A549 (cell line): ENCODE results near the gene ZPR1. TPM values are rescaled to one million over a fixed set of nuclear protein-coding genes. Genes with fewer than 3 reads are reported as not detected.
A peak's percentile ranks its signal among the peaks of the same experiment; 100 is the strongest.
"Not testable (repeated sequence)": the region's sequence is repeated elsewhere in the genome, so short reads cannot be mapped to it uniquely, and the experiment has no call there.

Experiments
- ATAC-seq, 2 experiments: fragments of 200-7000 bp in 1 of 2; fragments of >200 bp in 1 of 2; cut with Nextera tagmentation in 1 of 2; cut with Tn5 transposase in 1 of 2; 3 replicates each; pipeline versions ENCODE4 v1.8.0 to v1.9.1; 2018 to 2020; ENCODE audit warnings: mild to moderate bottlenecking in 1 of 2, moderate library complexity in 1 of 2
- CTCF ChIA-PET: fragments of 300-600 bp; sonication (Branson Sonifier 250); formaldehyde crosslinking; extraction: SDS; loops from one replicate; lab custom pipeline; 2021; ENCODE audit warnings: antibody characterized with exemption, inconsistent platforms; lab: Yijun Ruan, JAX
- POLR2A ChIA-PET: fragments of 350-600 bp; formaldehyde crosslinking; extraction: SDS; loops from one replicate; lab custom pipeline; 2021; ENCODE audit warnings: antibody characterized with exemption, inconsistent platforms; lab: Yijun Ruan, JAX
- DNase-seq, 2 experiments: peaks; one replicate each; pipeline versions ENCODE4 v3.0.0 to v3.0.0-alpha.2; 2011 to 2016; ENCODE audit warnings: low read depth in 1 of 2, low spot score in 1 of 2
- FAIRE-seq: peaks from 2 replicates; lab custom pipeline; 2011; peaks lifted over from hg19 to GRCh38; lab: Jason Lieb, UNC
- H3K27ac ChIP-seq, 2 experiments: fragments of >200 bp; sonication (Bioruptor Twin); formaldehyde crosslinking; 3 replicates each; pipeline ENCODE4 v1.5.1; 2016 to 2017
- H3K4me1 ChIP-seq: fragments of >200 bp; sonication (Bioruptor Twin); formaldehyde crosslinking; 3 replicates; pipeline ENCODE4 v1.6.1; 2016
- H3K4me2 ChIP-seq: fragments of >200 bp; sonication (Bioruptor Twin); formaldehyde crosslinking; 3 replicates; pipeline ENCODE4 v1.6.1; 2016
- H3K4me3 ChIP-seq: fragments of >200 bp; sonication (Bioruptor Twin); formaldehyde crosslinking; 3 replicates; pipeline ENCODE4 v1.5.1; 2016
- H3K9me3 ChIP-seq: fragments of >200 bp; sonication (Bioruptor Twin); formaldehyde crosslinking; 3 replicates; pipeline ENCODE4 v1.6.1; 2016
- CBX8 ChIP-seq: fragments of 200-600 bp; sonication (generic); IDR thresholded peaks from 2 replicates; pipeline ENCODE4 v1.6.1; 2016
- CHD2 ChIP-seq: fragments of 150-350 bp; IDR thresholded peaks from 2 replicates; pipeline ENCODE4 v1.6.1; 2014; ENCODE audit warnings: low read length; ENCODE audit not compliant: partially characterized antibody
- CHD4 ChIP-seq: fragments of 200-600 bp; sonication (generic); IDR thresholded peaks from 2 replicates; pipeline ENCODE4 v1.6.1; 2016; ENCODE audit warnings: antibody characterized with exemption, mild to moderate bottlenecking, borderline replicate concordance
- EHF ChIP-seq: fragments of 250-450 bp; sonication (Bioruptor Pico); IDR thresholded peaks from 2 replicates; pipeline ENCODE4 v1.5.0; 2020; ENCODE audit warnings: mild to moderate bottlenecking
- EP300 ChIP-seq, 2 experiments: fragments of >200 bp; sonication (Bioruptor Twin); formaldehyde crosslinking; IDR thresholded peaks; 2 replicates in 1 of 2; 3 replicates in 1 of 2; pipeline ENCODE4 v1.6.1; 2016 to 2017
- GATA3 ChIP-seq: IDR thresholded peaks from 2 replicates; pipeline ENCODE4 v1.6.1; 2012; ENCODE audit warnings: borderline replicate concordance
- JUN ChIP-seq, 2 experiments: fragments of >200 bp; sonication (Bioruptor Twin); formaldehyde crosslinking; IDR thresholded peaks; 2 replicates in 1 of 2; 3 replicates in 1 of 2; pipeline ENCODE4 v1.6.1; 2016 to 2017
- MAFK ChIP-seq: fragments of 450-650 bp; IDR thresholded peaks from 2 replicates; pipeline ENCODE4 v1.6.1; 2014; ENCODE audit not compliant: partially characterized antibody
- MAZ ChIP-seq: fragments of 150-350 bp; IDR thresholded peaks from 2 replicates; pipeline ENCODE4 v1.6.1; 2014; ENCODE audit warnings: antibody characterized with exemption, low read depth, low read length, borderline replicate concordance
- NFE2L2 ChIP-seq: fragments of 150-350 bp; conservative IDR thresholded peaks from 2 replicates; pipeline ENCODE4 v1.6.1; 2014; ENCODE audit warnings: low read length
- NPAS2 ChIP-seq: fragments of 250-450 bp; sonication (Bioruptor Pico); IDR thresholded peaks from 2 replicates; pipeline ENCODE4 v1.8.0; 2022; ENCODE audit warnings: mild to moderate bottlenecking, moderate library complexity, borderline replicate concordance
- RAD21 ChIP-seq, 2 experiments: fragments of >200 bp in 1 of 2; sonication (Bioruptor Twin) in 1 of 2; formaldehyde crosslinking in 1 of 2; IDR thresholded peaks in 1 of 2; conservative IDR thresholded peaks in 1 of 2; 2 replicates in 1 of 2; 3 replicates in 1 of 2; pipeline ENCODE4 v1.6.1; 2012 to 2018; ENCODE audit warnings: inconsistent platforms in 1 of 2
- RFX5 ChIP-seq: fragments of 450-650 bp; IDR thresholded peaks from 2 replicates; pipeline ENCODE4 v1.7.1; 2014; ENCODE audit warnings: antibody characterized with exemption, mild to moderate bottlenecking, moderate library complexity
- RNF2 ChIP-seq: fragments of 200-600 bp; sonication (generic); IDR thresholded peaks from 2 replicates; pipeline ENCODE4 v1.6.1; 2016; ENCODE audit warnings: low read depth, mild to moderate bottlenecking, antibody characterized with exemption, moderate library complexity, borderline replicate concordance
- TFCP2L1 ChIP-seq: fragments of 250-450 bp; sonication (Bioruptor Pico); IDR thresholded peaks from 2 replicates; pipeline ENCODE4 v1.5.0; 2021; ENCODE audit warnings: mild to moderate bottlenecking
- TP53 ChIP-seq: fragments of 250-450 bp; sonication (Bioruptor Pico); IDR thresholded peaks from 2 replicates; pipeline ENCODE4 v1.5.0; 2021; ENCODE audit warnings: mild to moderate bottlenecking, moderate library complexity
- ZC3H11A ChIP-seq: fragments of 450-650 bp; IDR thresholded peaks from 2 replicates; pipeline ENCODE4 v1.6.1; 2014; ENCODE audit warnings: antibody characterized with exemption, mild to moderate bottlenecking
- ZSCAN20 ChIP-seq: fragments of 250-450 bp; sonication (Bioruptor Pico); IDR thresholded peaks from 2 replicates; pipeline ENCODE4 v1.8.0; 2022; ENCODE audit warnings: mild to moderate bottlenecking, moderate library complexity
- WGBS: methylation state at CpG from one replicate; pipeline ENCODE4 v1.1.6; 2017; ENCODE audit errors: missing lambda C conversion rate; 5-methylcytosine and 5-hydroxymethylcytosine counted together
- polyA plus RNA-seq, 4 experiments: library from polyadenylated mRNA; depleted of rRNA in 3 of 4; stranded (reverse); fragments of >200 nt; fragmentation: RNase III in 1 of 4; extraction: RNeasy Plus Mini Kit Qiagen cat#74134 plus additional on column Dnase treatment in 1 of 4; gene quantifications; 2 replicates in 3 of 4; 3 replicates in 1 of 4; pipeline ENCODE4 v1.2.3, GENCODE V29; 2011 to 2017
- TF ChIP-seq, protein P1 (sequence below): fragments of 150-350 bp; IDR thresholded peaks from 2 replicates; pipeline ENCODE4 v1.6.1; 2014; ENCODE audit warnings: low read depth, mild to moderate bottlenecking, low read length
- TF ChIP-seq, protein P2 (sequence below): fragments of >200 bp; sonication (Bioruptor Twin); formaldehyde crosslinking; IDR thresholded peaks from 3 replicates; pipeline ENCODE4 v1.5.1; 2016
- TF ChIP-seq, protein P3 (sequence below): fragments of 250-450 bp; sonication (Bioruptor Pico); IDR thresholded peaks from 2 replicates; pipeline ENCODE4 v1.5.0; 2021; ENCODE audit warnings: mild to moderate bottlenecking, moderate library complexity, borderline replicate concordance

ZPR1 gene
- polyA plus RNA-seq, 2 of the 4 experiments (the other 2 are of a cell fraction), result 44.1 to 65.6 TPM

DNA sequence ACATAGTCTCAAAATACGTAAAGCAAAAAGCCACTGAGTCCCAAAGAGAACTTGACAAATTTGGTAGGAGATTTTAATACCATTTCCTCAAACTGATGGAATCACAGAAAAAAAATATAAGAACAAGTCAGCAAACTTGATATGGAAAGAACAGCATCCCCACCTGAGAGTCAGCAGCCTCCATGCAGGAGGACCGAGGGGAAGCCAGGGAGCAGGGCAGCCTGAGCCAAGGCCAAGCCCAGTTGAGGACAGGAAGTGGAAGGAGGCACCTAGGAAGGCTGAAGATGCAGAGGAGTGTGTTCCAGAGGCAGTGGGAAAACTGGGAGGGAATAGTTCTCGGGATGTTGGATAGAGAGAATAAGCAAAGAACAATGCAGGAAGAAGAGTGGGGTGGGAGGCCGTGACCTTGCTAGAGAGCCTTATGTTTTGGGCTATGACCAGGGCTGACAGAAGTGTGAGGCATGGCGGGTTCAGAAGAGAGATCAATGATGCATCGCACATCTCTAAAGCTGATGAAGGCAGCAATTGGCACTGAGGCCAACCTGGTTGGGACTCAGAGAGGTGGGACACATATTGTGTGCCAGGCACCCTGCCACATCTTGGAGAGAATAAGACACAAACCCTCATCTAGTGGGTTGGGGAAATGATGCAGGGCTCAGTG, 19.9 kb upstream of the ZPR1 start:
- 76% methylated on average over 6 of the region's 6 CpGs for WGBS
- no peak for FAIRE-seq
- H3K4me2 ChIP-seq, result no peak overlapping the region
- no peak overlapping the region for H3K4me3 ChIP-seq
- TF ChIP-seq ZSCAN20 (CRISPR knock-in tag), result no peak
- no peak for TF ChIP-seq CHD4
- TF ChIP-seq MAZ, result no peak
- TF ChIP-seq JUN (IDR thresholded peaks at IDR 0.05), result no peak
- no peak for TF ChIP-seq TP53 (CRISPR knock-in tag)
- TF ChIP-seq ZC3H11A, result no peak
- TF ChIP-seq CHD2, result no peak
- TF ChIP-seq, protein P1, sequence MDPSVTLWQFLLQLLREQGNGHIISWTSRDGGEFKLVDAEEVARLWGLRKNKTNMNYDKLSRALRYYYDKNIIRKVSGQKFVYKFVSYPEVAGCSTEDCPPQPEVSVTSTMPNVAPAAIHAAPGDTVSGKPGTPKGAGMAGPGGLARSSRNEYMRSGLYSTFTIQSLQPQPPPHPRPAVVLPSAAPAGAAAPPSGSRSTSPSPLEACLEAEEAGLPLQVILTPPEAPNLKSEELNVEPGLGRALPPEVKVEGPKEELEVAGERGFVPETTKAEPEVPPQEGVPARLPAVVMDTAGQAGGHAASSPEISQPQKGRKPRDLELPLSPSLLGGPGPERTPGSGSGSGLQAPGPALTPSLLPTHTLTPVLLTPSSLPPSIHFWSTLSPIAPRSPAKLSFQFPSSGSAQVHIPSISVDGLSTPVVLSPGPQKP, result no peak
- TF ChIP-seq RNF2, result no peak
- TF ChIP-seq, protein P2, sequence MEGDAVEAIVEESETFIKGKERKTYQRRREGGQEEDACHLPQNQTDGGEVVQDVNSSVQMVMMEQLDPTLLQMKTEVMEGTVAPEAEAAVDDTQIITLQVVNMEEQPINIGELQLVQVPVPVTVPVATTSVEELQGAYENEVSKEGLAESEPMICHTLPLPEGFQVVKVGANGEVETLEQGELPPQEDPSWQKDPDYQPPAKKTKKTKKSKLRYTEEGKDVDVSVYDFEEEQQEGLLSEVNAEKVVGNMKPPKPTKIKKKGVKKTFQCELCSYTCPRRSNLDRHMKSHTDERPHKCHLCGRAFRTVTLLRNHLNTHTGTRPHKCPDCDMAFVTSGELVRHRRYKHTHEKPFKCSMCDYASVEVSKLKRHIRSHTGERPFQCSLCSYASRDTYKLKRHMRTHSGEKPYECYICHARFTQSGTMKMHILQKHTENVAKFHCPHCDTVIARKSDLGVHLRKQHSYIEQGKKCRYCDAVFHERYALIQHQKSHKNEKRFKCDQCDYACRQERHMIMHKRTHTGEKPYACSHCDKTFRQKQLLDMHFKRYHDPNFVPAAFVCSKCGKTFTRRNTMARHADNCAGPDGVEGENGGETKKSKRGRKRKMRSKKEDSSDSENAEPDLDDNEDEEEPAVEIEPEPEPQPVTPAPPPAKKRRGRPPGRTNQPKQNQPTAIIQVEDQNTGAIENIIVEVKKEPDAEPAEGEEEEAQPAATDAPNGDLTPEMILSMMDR, result no peak
- TF ChIP-seq NPAS2 (CRISPR knock-in tag), result no peak
- TF ChIP-seq, all 56 proteins: peak for 0
- CTCF ChIA-PET, result interaction anchor here (0.6 to 1.5 kb wide), 3 partner anchors 14 to 298 kb away, joined by 3 to 5 read pairs (median 5); partner anchors contain the start of gene APOA5
- POLR2A ChIA-PET, result no interaction called here
- Histone ChIP-seq H3K27ac (no peak overlapping the region; a peak in 1 of 6 replicates), H3K9me3 (no peaks in the 10 kb centered on the region), H3K4me1 (peaks cover 7% of the 10 kb centered on the region; the same call in 1 of the 3 replicates)
- DNase-seq, result no peak
- ATAC-seq, result no peak

DNA sequence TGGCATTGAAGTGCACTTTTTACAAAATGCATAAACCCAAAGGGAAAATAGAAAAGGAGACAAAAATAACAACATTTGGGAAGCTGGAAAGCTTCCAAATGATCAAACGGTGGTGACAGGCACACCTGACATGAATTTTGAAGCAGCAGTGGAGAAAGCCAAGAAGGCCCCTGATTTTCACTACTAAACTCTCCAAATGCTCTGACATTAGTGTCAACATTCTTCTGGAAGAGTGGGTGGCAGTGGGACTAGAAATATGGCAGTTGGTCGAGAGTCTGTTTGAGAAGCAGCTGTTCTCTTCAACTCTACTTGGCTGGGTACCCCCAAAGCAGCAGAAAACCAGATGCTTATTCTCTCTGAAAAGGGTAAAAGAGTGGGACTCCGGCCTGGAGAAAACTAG, 16.2 kb upstream of the ZPR1 start:
- H3K27ac ChIP-seq, result no peak overlapping the region
- CTCF ChIA-PET, result interaction anchor here (1.2 kb wide), 1 partner anchor 13 kb away, joined by 3 read pairs; the partner anchor contains the start of gene APOA5
- no peaks in the 10 kb centered on the region for H3K9me3 ChIP-seq
- FAIRE-seq (no peak), DNase-seq (no peak)
- TF ChIP-seq GATA3, result no peak
- no peak for TF ChIP-seq RFX5
- no peak for TF ChIP-seq EP300 (IDR thresholded peaks at IDR 0.05)
- TF ChIP-seq, all 56 proteins: peak for 0
- H3K4me1 ChIP-seq, result peaks cover 5% of the 10 kb centered on the region; the same call in 1 of the 3 replicates
- 27% methylated on average over 3 of the region's 3 CpGs for whole genome bisulfite sequencing
- POLR2A ChIA-PET, result no interaction called here
- no peak overlapping the region for H3K4me2 ChIP-seq
- ATAC-seq, result no peak
- H3K4me3 ChIP-seq, result no peak overlapping the region

DNA sequence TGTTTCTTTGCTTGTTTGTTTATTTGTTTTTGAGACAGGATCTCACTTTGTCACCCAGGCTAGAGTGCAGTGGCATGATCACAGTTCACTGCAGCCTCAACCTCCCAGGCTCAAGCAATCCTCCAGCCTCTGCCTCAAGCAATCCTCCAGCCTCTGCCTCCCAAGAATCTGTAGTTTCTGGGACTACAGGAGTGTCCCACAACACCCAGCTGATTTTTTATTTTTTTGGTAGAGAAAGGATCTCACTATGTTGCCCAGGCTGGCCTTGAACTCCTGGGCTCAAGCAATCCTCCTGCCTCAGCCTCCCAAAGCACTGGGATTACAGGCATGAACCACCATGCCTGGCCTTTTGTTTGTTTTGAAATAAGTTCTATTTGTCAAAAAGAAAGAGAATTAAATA, 13.8 kb upstream of the ZPR1 start:
- CTCF ChIA-PET, result interaction anchor here (1.0 to 1.4 kb wide), 2 partner anchors 11 to 12 kb away, joined by 3 to 5 read pairs; partner anchors contain the start of gene APOA5
- H3K27ac ChIP-seq, H3K4me2 ChIP-seq, H3K4me1 ChIP-seq, ATAC-seq, POLR2A ChIA-PET, H3K9me3 ChIP-seq, DNase-seq, FAIRE-seq, H3K4me3 ChIP-seq: not testable (repeated sequence)

DNA sequence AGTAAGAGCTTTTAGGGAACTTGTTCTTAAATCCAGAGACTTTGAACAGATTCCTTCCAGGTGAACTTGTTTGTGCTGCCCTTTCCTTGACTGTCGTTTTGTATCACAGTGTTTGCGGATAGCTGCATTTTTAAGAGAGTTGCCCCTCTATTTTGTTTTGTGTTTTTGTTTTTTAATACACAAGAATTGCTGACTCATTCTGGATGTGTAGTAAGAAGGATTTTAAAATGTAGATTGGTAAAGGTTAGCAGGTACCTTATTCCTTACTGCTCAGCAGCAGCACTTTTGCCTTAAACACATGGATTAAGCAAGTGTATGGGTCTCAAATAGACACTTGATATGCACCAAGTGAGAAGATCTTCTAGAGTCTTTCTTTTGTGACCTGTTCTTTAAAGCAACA, 12.8 kb upstream of the ZPR1 start:
- POLR2A ChIA-PET, result no interaction called here

More for the DNA sequence above, 12.8 kb upstream of the ZPR1 start:
- Histone ChIP-seq H3K9me3 (no peaks in the 10 kb centered on the region), H3K4me1 (0 out of 3 replicates have a peak, but pooled peaks cover 3% of the 10 kb centered on the region), H3K4me3 (no peak overlapping the region), H3K27ac (no peak overlapping the region), H3K4me2 (no peak overlapping the region)
- WGBS, result 98% methylated on average over 2 of the region's 2 CpGs
- ATAC-seq, result no peak
- CTCF ChIA-PET, result interaction anchor here (0.9 to 1.5 kb wide), 2 partner anchors 10 to 306 kb away, joined by 6 to 9 read pairs; partner anchors contain the start of gene APOA5
- peak; percentile 76 for TF ChIP-seq MAFK
- peak; percentile 46; the same call in 1 of the 2 replicates for TF ChIP-seq NFE2L2
- no peak for TF ChIP-seq RAD21 (conservative IDR thresholded peaks at IDR 0.05 in 1 of 2, IDR thresholded peaks at IDR 0.05 in 1 of 2)
- TF ChIP-seq TFCP2L1, result no peak
- TF ChIP-seq EHF, result no peak
- TF ChIP-seq EP300 (IDR thresholded peaks at IDR 0.05), result no peak
- TF ChIP-seq, protein P3, sequence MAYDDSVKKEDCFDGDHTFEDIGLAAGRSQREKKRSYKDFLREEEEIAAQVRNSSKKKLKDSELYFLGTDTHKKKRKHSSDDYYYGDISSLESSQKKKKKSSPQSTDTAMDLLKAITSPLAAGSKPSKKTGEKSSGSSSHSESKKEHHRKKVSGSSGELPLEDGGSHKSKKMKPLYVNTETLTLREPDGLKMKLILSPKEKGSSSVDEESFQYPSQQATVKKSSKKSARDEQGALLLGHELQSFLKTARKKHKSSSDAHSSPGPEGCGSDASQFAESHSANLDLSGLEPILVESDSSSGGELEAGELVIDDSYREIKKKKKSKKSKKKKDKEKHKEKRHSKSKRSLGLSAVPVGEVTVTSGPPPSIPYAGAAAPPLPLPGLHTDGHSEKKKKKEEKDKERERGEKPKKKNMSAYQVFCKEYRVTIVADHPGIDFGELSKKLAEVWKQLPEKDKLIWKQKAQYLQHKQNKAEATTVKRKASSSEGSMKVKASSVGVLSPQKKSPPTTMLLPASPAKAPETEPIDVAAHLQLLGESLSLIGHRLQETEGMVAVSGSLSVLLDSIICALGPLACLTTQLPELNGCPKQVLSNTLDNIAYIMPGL (CRISPR knock-in tag), result no peak
- TF ChIP-seq CBX8, result no peak
- TF ChIP-seq RNF2, result no peak
- DNase-seq, result no peak
- no peak for FAIRE-seq
